DND-41 (cell line): ENCODE measurements around the gene GLIS2.
A peak's percentile ranks its signal among the peaks of the same experiment; 100 is the strongest.

Experiments
- ATAC-seq: fragments of 200-7000 bp; cut with Tn5 transposase; 3 replicates; pipeline ENCODE4 v1.9.1; 2021; ENCODE audit warnings: low read depth; ENCODE audit not compliant: insufficient read depth
- DNase-seq: peaks from one replicate; pipeline ENCODE4 v3.0.0-alpha.2; 2020
- H2AFZ ChIP-seq: 2 replicates; pipeline ENCODE4 v1.6.0; 2012; ENCODE audit warnings: low read depth, low read length
- H3K27ac ChIP-seq: 2 replicates; pipeline ENCODE4 v1.5.1; 2012; ENCODE audit warnings: low read length, inconsistent platforms
- H3K27me3 ChIP-seq: fragments of 200-600 bp; sonication (generic); 2 replicates; pipeline ENCODE4 v1.6.0; 2012; ENCODE audit warnings: low read length, mild to moderate bottlenecking, inconsistent platforms; ENCODE audit not compliant: insufficient read depth, poor library complexity
- H3K36me3 ChIP-seq: 2 replicates; pipeline ENCODE4 v1.5.1; 2012; ENCODE audit warnings: low read length, inconsistent platforms; ENCODE audit not compliant: insufficient read depth
- H3K4me1 ChIP-seq: 2 replicates; pipeline ENCODE4 v1.5.1; 2012; ENCODE audit warnings: mild to moderate bottlenecking, low read length; ENCODE audit not compliant: insufficient read depth
- H3K4me2 ChIP-seq: 2 replicates; pipeline ENCODE4 v1.6.0; 2012; ENCODE audit warnings: mild to moderate bottlenecking, moderate library complexity, low read length, inconsistent platforms; ENCODE audit not compliant: insufficient read depth
- H3K4me3 ChIP-seq, 2 experiments: fragments of 200-600 bp in 1 of 2; shearing (Covaris generic) in 1 of 2; 2 replicates each; pipeline ENCODE4 v1.5.1; 2012 to 2016; ENCODE audit warnings: inconsistent platforms in 2 of 2, low read length in 2 of 2, mild to moderate bottlenecking in 2 of 2, low read depth in 1 of 2, moderate library complexity in 1 of 2
- H3K79me2 ChIP-seq: 2 replicates; pipeline ENCODE4 v1.6.0; 2012; ENCODE audit warnings: low read length, inconsistent platforms; ENCODE audit not compliant: insufficient read depth
- H3K9ac ChIP-seq: 2 replicates; pipeline ENCODE4 v1.6.0; 2012; ENCODE audit warnings: low read depth, mild to moderate bottlenecking, inconsistent platforms, low read length, moderate library complexity
- H3K9me3 ChIP-seq: 2 replicates; pipeline ENCODE4 v1.5.1; 2012; ENCODE audit warnings: low read length, moderate library complexity, mild to moderate bottlenecking, inconsistent platforms; ENCODE audit not compliant: insufficient read depth, severe bottlenecking
- H4K20me1 ChIP-seq: 2 replicates; pipeline ENCODE4 v1.6.0; 2012; ENCODE audit warnings: low read length; ENCODE audit not compliant: insufficient read depth
- CTCF ChIP-seq: IDR thresholded peaks from 2 replicates; pipeline ENCODE4 v1.5.1; 2012; ENCODE audit warnings: borderline replicate concordance, low read length, moderate library complexity, mild to moderate bottlenecking; ENCODE audit not compliant: poor library complexity, severe bottlenecking; ENCODE audit errors: extremely low read depth
- EZH2 ChIP-seq: IDR thresholded peaks from 3 replicates; pipeline ENCODE4 v1.6.1; 2012; ENCODE audit warnings: borderline replicate concordance, low read depth, mild to moderate bottlenecking, moderate library complexity, low read length, inconsistent platforms; ENCODE audit not compliant: severe bottlenecking

Gene GLIS2

DNA sequence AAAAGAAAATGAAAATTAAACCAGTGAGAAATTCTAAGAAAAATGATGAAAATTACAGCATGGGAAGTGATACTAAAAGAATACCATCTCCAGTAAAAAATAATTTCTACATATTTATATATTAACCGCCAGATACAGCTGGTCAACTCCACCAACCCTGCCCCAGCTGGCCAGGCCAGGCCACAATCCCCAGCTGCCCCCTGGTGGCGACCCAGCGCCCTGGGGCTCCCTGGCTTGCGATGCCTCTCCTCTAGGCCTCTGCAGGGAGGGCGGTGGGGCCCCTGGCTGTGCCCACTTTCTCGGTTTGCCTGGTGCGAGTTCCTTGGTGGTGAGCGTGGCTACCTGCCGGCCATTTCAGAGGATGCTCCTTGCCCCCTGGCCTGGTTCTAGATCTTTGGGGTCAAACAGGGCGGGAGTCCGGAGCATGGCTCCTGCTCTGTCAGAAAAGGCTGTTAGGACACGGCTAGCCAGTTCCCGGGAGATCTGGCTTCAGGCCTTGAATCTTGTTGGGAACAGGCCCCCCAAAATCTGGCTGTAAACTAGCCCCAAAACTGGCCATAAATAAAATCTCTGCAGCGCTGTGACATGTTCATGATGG, 14.5 kb downstream of the GLIS2 start:
- no peaks in the 10 kb centered on the region for H3K4me1 ChIP-seq
- no peaks in the 10 kb centered on the region for H3K9me3 ChIP-seq
- ATAC-seq (peak; percentile 87), DNase-seq (peak; percentile 59)
- no peaks in the 10 kb centered on the region for H3K36me3 ChIP-seq
- no peak overlapping the region for H3K4me2 ChIP-seq
- H2AFZ ChIP-seq: no peak overlapping the region
- TF ChIP-seq CTCF (peak; percentile 88), EZH2 (no peak)
- no peaks in the 10 kb centered on the region for H3K79me2 ChIP-seq
- no peak overlapping the region for H3K27ac ChIP-seq
- H3K4me3 ChIP-seq: no peak overlapping the region
- H3K9ac ChIP-seq: no peak overlapping the region
- peaks cover 17% of the 10 kb centered on the region for H4K20me1 ChIP-seq
- no peaks in the 10 kb centered on the region for H3K27me3 ChIP-seq

GRCh38 chr16:4332083-4332482, 16.2 kb downstream of the GLIS2 start:
- DNase-seq (no peak), ATAC-seq (no peak)
- Histone ChIP-seq H3K79me2 (no peaks in the 10 kb centered on the region), H3K4me3 (no peak overlapping the region), H3K9ac (no peak overlapping the region), H3K4me1 (no peaks in the 10 kb centered on the region), H3K9me3 (no peaks in the 10 kb centered on the region), H3K27ac (no peak overlapping the region), H3K27me3 (no peaks in the 10 kb centered on the region), H3K4me2 (no peak overlapping the region), H4K20me1 (peaks cover 15% of the 10 kb centered on the region), H3K36me3 (no peaks in the 10 kb centered on the region), H2AFZ (no peak overlapping the region)
- TF ChIP-seq CTCF (no peak), EZH2 (no peak)

- H3K27ac ChIP-seq: no peak overlapping the region
- H3K4me3 ChIP-seq: no peak overlapping the region
- peaks cover 18% of the 10 kb centered on the region for H4K20me1 ChIP-seq
- H3K4me1 ChIP-seq: no peaks in the 10 kb centered on the region
- no peak overlapping the region for H3K9ac ChIP-seq
- no peak for DNase-seq
- H3K9me3 ChIP-seq: no peaks in the 10 kb centered on the region
- H3K27me3 ChIP-seq: no peaks in the 10 kb centered on the region
- H3K4me2 ChIP-seq: no peak overlapping the region
- TF ChIP-seq EZH2: no peak
- TF ChIP-seq CTCF: no peak
- no peaks in the 10 kb centered on the region for H3K36me3 ChIP-seq
- no peaks in the 10 kb centered on the region for H3K79me2 ChIP-seq
- ATAC-seq: no peak
- H2AFZ ChIP-seq: no peak overlapping the region
Observed at GRCh38 chr16:4332623-4333307, 16.9 kb downstream of the GLIS2 start.
